SH-SY5Y (cell line): Measurements from ENCODE around the gene MACROD2.

Source experiments
- GATA2 ChIP-seq: IDR thresholded peaks from 2 replicates; pipeline ENCODE4 v1.6.1; 2011; ENCODE audit warnings: mild to moderate bottlenecking, low read depth, low read length
- GATA3 ChIP-seq: IDR thresholded peaks from 2 replicates; pipeline ENCODE4 v1.6.1; 2011; ENCODE audit warnings: low read depth, mild to moderate bottlenecking, low read length, moderate library complexity

MACROD2 gene

DNA sequence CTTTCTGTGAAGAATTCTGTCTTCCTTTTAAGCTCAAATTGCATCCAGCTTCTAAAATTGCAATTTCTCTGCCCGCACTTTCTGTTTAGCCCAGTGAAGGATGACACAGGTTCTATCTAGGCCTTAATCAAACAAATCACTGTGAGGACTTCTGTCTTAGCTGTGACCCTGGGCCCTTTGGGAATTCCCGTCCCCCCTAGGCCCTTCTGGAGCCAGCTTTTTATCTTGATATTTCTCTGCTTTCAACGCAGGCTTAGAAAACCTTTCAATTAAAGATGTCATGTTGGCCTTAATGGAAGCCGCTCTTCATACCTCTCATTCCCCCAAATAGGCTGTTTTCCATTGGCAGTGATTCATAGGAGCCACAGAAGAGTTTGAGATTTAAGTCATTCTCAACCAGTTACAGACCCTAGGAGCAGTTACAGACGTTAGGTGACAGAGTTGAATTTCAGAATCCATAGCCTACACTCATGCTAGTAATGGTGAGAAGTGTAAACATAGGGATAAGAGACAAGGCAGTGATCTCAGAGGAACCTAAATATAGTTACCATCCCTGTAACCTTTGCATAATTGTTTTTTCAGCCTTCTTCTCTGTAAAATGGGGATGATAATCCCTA, 416.9 kb downstream of the MACROD2 start:
- TF ChIP-seq GATA2: no peak
- TF ChIP-seq GATA3: no peak

DNA sequence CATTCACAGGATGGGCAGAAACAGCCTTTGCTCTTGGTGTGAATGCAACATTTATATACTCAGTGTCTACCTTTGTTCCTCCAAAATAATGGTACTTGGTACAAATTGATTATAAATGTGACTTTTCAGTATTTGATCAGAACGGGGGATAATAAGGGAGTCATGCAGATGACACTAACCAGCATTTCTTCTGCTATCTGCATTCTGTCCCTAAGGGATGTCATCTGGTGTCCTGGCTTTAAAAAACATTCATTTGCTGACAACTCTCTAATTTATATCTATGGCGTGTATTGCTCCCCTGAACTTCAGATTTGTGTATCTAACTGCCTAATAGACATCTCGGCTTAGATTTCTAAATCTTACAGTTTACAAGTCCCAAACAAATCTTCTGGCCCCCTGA, 418.5 kb downstream of the MACROD2 start:
- TF ChIP-seq GATA3 (peak; percentile 48; the same call in 1 of the 2 replicates), GATA2 (no peak)

DNA sequence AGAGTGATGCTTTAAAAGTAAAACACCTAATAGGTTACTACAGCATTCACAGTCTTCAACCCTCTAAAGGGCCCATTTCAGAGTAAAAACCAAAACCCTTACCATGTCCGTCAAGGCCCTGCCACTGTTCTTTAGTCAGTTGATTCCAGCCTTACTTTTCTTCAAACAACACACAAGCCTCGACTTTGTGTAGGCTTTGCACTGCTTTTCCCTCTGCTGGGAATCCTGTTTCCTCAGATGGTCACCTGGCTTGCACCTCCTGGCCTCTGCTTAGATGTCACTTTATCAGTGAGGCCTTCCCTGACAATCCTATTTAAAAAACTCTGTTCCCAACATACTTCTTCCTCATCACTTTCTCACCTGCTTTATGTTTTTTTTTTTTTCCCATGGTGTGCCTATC, 419.2 kb downstream of the MACROD2 start:
- TF ChIP-seq GATA3: no peak
- no peak for TF ChIP-seq GATA2

DNA sequence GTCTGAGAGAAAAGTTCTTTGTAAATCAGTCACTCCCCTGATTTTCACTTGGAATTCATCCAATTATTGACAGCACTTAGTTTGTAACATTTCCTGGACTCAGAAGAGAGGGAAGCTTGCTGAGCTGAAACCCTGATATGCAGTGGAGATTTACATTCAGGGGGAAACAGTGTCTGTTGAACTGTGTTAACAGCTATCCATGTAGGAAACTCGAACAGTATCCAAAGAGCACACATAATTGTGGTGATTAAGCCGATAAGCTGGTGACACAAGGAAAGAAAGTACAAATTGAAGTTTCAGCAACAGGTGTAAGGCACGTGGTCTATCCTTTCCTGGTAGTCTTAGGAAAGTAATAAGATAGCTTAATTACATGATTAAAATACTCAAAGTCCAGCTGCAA, 420.2 kb downstream of the MACROD2 start:
- TF ChIP-seq GATA2: no peak
- TF ChIP-seq GATA3: no peak

DNA sequence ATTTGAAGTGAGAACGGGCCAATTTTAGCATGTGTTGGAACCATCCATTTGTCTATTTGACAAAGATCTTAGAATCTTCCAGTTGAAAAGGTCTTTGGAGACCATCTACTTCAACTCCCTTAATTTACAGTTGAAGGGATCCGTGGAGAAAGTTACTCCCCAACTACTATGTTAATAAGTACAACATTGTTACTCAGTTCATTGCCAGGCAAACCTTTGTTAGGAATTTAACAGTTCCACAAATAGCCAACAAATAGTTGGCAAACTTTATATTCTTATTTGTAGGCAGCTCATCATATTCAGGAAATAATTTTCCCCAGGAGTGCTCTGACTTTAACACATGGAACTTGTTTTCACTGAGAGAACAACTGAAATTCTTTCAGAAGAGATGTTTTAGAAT, 423.1 kb downstream of the MACROD2 start:
- TF ChIP-seq GATA2: no peak
- TF ChIP-seq GATA3: no peak

DNA sequence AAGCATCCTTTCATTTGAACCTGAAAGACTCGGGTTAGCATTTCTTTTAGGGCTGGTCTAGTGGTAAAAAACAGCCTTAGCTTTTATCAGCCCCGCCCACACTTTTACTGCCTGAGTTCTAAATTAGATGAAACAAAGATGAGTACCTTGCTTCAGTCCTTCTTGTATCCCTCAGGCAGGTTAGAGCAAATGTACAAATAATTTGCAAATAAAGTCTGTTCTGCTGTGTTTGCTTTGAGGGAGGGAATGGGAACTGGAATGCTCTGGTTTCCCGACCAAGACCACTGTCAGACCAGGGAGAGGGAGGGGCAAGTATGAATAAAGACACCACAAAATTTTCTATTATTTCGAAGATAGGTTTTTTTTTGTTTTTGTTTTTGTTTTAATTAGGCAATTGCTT, 427.6 kb downstream of the MACROD2 start:
- no peak for TF ChIP-seq GATA3
- TF ChIP-seq GATA2: no peak

DNA sequence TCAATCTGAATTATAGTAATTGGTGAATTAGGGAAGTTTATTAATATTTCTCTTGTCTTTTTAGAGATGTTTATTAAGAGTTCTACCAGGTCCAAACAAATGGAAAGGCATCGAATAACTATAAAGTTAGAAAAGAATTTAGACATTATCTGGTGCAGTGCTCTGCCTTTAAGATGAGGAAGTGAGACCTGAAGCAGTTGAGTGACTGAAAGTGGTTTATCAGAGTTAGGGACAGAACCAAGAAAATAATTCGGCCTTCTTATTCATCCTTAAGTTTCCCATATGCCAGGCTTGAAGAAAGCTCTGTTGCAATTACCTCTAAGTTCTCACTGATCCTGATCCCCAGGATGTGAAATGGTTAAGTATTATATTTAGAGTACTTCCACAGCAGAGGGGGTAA, 436.3 kb downstream of the MACROD2 start:
- TF ChIP-seq GATA2: no peak
- TF ChIP-seq GATA3: no peak

DNA sequence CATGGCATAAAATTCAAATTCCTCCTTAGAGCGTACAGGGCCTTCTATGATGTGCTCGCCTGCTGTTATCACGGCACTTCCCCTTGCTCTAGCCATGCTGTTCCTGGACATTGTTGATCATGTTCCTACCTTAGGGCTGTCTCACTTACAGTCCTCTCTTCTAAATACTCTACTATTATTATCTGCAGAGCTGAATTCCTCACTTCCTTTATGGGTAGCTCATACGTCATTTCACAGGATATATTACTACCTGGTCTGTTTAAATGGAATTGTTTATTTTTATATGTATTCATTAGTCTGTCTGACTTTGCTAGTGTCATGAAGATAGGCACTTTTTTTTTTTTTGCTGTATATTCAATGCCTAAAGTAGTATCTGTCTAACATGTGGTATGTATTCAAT, 436.8 kb downstream of the MACROD2 start:
- no peak for TF ChIP-seq GATA3
- no peak for TF ChIP-seq GATA2

DNA sequence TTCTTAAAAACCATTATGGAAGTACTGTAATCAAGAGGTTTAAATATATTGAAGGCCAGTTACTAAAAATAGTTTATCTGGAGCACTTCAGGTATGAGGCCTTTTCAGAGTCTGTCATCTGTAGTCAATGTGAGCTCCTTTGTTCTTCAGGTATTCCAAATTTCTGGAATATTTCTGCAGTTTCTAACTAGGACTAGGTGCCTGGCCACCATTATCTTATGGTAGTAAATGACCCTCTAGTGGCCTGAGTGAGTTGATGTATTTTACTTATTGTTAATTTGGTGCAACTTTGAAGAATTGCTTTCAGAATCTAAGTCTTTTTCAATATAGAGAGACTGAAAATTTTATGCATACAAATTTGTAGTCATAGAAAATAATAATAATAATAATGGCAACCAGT, 437.3 kb downstream of the MACROD2 start:
- TF ChIP-seq GATA3 (no peak), GATA2 (no peak)

DNA sequence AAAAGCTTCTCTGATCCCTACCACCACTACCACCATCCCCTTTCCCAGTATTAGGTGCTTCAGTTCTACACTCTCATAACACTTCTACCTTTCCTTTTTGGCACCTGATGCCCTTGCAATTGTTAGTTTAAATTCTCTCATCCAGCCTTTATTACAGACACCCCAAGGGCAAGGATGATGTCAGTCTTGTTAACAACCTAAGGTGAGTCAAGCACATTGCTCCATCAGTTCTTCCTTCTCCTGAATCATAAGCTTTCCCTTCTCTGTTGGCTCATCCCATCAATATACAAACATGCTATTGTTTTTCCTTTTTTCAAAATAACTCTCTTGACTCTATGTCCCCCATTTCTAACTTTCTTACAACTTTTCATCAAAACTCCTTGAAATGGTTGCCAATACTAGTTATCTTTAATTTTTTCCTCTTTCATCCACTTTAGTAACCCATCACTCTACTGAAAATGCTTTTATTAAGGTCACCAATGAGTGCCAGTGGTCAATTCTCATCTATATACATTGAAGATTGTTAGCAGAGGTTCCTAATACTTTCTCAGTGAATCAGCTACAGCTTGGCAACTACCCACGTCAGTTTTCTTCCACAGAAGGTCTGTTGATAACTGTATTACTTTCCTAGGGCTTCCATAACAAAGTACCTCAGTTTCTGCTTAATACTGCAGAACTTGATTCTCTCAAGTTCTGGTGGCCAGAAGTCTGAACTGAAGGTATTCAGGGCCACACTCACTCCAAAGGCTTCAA, 439.2 kb downstream of the MACROD2 start:
- TF ChIP-seq GATA2 (no peak), GATA3 (no peak)

DNA sequence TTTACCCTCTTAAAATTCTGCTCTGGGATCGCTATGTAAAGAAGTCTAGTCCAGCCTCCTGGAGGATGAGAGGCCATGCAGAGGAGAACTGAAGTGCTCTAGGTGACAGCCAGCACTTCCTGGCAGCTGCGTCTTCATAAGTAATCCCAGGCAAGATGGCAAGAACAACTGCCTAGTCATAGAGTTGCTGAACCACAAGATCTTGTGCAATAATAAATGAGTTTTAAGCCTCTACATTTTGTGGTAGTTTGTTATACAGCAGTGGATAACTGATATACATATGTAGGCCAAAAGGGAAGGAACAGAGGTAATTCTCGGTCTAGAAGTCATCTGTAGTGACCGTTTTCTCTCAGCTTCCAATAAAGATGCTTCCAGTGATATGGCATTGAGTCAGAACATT, 445.9 kb downstream of the MACROD2 start:
- TF ChIP-seq GATA3 (no peak), GATA2 (no peak)

DNA sequence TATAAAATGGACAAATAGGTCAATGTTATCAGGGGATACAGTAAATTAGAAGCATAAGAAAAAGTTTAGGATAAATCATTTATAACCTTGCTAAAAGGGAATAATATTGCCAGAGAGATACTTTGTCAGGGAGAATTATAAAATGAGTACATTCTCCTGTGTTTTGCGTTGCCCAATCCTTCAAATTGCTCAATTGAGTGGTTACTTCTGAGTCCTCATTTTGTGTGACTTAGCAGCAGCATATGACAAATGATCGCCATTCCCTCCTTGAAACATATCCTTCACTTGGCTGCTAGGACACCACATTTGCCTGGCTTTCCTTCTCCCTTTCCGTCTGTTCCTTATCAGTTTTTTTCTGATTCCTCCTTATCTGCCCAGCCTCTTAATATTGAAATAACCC, 448.8 kb downstream of the MACROD2 start:
- no peak for TF ChIP-seq GATA2
- no peak for TF ChIP-seq GATA3

DNA sequence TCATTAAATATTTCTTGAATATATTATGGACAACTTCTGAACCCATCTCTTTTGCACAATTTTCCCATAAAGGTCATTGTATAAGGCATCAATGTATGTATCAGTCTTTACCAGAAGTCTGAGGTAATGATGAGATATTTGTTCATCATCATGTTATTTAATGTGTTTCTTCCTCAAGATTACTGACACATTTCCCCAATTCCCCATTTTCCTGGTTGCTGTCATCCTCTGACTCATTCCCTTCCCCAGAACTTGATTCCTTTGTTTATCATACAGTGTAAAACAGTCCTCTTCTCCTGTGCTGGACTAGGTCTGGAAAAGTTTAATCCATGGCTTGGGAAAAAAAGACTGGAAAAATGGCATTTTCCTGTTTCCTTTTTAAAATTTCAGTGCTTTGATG, 450.0 kb downstream of the MACROD2 start:
- TF ChIP-seq GATA2: no peak
- TF ChIP-seq GATA3: no peak

DNA sequence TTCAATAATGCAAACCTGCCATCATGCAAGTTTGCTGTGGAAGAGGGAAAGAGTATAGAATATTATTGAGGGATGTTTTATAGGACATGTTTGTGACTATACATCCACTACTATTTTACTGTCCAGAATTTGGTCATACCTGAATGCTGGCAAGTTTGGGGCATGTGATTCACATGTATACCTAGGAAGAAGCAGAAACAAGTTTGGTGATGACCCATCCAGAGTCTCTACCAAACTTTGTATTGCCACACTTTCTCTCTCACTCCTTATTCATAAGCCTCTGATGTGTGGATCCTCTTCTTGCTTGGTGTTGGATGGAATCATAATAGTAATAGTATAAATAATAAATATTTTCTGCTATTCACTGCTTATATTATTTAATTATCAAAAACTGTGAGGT, 450.6 kb downstream of the MACROD2 start:
- TF ChIP-seq GATA3 (no peak), GATA2 (no peak)

DNA sequence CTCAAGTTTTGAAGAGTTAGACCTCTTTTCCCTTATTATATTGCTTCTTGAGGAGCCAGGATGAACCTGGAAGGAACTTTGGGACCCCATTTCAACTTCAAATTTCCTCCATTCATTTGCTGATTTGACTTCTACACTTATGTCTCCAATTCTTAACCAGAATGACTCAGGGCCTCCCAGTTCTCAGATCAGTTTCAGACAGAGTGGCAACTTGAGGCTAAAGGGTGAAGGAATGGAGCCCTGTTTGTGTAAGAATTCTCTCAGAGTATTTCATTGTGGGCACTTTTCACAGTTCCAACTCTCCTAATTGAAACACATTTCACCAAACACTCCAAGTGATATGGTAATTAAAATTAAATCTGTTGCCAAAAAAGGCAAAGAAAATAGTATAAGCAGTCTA, 451.1 kb downstream of the MACROD2 start:
- TF ChIP-seq GATA3 (no peak), GATA2 (no peak)
